Activated T-cell treated with anti-CD3 and anti-CD28 coated beads, Interleukin-2, amount 50 U/mL, for 48 hours (primary cell): ENCODE results near the gene SLC16A8.

ENCODE experiments used
- DNase-seq, 2 experiments: peaks; one replicate each; pipeline ENCODE4 v3.0.0-alpha.2; 2020

SLC16A8 gene

DNA sequence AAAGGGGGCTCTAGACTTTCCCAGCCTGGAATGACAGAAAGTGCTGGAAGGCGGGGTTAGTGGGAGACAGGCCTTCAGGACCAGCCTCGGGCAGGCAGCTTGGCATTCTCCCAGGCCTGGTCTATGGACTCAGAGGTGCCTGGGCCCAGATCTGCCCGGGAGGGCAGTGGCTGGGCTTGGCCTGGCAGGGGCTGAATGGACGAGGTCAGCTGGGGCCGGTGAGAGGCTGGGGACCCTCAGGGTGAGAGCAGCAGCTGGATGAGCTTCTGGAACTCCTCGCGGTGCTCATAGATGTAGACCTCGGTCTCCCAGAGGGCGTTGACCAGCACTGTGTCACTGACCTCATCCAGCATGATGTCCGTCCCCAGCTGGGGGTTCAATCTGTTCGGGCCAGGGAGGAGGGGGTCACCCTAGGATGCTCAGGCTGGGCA is 28.0 kb upstream of the SLC16A8 start:
- DNase-seq = no peak

DNA sequence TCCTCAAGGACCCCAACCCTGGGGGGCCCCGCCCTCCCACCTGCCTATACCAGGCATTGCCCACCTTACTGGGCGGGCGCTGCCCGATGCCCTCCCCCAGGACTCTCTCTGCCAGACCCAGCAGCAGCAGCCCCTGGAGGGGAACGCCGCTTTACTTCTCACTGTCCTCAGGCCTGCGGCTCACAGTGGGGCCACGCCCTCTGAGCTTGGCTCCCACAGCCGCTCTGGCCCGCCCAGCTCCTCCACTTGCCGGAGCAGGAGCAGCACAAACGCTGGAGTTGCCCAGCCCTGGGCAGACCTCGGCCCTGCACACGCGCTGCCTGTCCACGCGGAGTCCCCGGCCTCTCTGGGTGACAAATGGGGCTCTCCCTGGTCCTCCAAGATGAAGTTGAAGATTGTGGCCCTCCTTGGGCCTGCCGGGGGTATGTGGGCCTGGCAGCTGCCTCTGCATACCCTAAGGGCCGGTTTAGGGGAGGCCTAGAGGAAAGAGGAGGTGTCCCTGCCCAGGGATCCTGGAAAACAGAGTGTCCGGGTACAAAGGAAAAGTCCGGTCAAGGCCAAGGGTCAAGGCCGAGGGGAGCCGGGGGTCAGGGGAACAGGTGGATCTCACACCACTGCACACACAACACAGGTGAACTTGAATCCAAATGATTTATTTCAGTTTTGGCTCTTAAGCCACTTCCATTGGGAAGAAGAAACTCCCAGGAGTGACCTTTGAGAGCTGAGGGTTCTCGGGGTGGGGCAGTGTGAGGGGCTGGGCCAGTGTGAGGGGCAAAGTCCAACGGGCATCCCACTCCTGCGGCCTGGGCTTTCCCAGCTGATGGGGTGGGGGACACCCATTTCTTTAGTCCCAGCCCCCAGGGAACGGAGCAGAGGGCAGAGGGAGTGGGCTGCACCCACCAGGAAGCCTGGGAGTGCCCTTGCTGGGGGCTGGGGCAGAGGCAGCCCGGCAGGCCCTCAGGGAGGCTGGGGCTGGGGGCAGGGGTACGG is 27.2 kb upstream of the SLC16A8 start:
- no peak for DNase-seq

DNA sequence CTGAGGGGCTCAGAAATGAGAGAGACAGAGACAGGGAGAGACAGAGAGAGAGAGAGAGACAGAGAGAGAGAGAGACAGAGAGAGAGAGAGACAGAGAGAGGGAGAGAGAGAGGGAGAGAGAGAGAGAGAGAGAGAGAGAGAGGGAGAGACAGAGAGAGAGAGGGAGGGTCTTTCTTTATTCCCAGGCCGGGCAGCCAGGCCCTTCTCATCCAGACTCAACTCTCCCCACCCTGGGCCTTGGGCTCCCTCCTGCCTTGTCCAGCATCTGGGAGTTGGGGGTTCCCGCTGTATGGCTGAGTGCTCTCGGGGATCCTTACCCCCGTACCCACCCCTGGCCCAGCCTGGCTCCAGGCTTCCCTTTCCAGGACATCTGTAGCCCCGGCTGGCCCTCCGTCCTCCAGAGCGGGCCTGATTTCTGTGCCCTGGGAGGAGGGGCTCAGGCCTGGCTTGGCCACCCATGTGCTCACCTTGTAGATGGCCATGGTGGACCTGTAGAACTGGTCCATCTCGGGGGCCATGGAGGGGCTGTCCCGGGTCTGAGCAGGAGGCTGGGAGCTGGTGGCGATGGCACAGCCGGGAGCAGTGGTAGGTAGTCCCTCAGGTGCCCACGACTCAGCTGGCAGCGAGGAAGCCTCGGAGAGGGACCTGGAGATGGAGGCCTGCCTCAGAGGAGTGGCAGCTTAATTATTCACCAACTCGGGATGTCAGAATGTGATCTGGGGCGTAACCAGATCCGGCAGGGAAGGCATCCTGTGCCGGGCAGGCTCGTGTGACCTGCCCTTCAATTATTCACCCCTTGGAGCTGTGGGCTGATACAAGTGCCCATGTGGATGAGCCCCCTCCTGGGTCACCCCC is 26.3 kb upstream of the SLC16A8 start, which contains the start of gene BAIAP2L2:
Gene BAIAP2L2 (minus strand): TSS at position 677 of the 855 bp plus-strand sequence. CDS start 159 bp downstream, at position 518.
- no peak for DNase-seq

DNA sequence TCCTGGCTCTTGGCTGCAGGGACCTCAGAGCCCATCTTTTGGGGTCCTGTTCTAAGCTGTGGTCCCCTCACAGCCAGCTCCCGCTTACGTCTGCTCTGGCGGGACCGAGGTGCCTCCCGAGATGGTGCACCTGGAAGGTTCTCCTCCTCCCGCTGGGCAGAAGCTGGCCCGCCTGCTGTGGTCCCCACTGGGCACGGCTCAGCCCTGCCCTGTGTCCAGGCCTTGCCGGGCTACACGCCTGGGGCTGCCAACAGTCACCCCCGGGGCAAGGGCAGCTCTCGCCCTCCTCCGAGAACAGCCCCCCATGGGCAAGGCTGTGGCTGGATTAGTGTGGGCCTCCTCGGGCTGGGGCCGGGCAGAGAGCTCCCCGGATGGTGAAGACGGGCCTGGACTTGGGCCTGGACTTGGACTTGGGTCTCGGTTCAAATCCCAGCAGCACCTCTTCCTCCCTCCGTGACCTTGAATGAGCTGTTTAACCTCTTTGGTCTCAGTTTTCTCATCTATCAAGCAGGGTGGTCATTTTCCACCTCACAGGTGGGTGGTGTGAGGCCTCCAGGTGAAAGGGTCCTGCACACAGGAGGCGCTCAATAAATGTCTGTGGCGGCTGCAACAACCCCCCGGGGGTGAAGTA is 25.5 kb upstream of the SLC16A8 start:
- DNase-seq = peak in 1 of 2 experiments; percentile 28

DNA sequence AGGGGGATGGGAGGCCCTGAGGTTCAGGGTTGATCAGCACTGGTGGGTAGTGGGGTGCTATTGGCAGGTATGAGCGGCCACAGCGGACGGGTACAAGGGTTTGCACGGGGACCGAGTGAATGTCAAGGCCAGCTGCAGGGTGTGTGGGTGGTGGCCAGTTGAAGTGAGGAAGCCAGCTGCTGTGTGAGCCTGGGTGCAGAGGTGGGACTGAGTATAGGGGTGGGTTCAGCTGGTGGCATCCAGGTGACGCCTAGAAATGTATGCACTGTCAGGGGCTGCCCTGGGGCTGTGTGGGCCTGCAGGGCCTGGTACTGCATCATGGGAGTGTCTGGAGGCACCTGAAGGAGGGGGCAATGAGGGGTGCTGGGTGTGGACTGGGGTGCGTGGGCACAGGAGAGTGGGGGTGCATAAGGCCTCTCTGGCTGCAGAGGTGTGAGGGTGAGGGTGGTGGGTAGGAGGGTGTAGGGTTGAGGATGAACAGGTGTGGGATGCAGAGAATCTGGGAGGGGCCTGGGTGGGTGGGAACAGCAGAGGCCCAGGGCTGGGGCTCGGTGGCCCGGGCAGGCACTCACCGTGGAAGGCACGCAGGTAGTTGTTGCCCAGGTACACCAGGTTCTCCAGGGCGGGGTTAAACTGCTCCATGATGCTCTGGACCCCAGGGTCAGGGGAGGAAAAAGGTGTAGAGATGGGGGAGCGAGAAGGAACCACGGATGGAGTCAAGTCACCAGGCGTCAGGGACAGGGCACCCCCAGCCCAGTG is 24.8 kb upstream of the SLC16A8 start:
- DNase-seq = no peak

DNA sequence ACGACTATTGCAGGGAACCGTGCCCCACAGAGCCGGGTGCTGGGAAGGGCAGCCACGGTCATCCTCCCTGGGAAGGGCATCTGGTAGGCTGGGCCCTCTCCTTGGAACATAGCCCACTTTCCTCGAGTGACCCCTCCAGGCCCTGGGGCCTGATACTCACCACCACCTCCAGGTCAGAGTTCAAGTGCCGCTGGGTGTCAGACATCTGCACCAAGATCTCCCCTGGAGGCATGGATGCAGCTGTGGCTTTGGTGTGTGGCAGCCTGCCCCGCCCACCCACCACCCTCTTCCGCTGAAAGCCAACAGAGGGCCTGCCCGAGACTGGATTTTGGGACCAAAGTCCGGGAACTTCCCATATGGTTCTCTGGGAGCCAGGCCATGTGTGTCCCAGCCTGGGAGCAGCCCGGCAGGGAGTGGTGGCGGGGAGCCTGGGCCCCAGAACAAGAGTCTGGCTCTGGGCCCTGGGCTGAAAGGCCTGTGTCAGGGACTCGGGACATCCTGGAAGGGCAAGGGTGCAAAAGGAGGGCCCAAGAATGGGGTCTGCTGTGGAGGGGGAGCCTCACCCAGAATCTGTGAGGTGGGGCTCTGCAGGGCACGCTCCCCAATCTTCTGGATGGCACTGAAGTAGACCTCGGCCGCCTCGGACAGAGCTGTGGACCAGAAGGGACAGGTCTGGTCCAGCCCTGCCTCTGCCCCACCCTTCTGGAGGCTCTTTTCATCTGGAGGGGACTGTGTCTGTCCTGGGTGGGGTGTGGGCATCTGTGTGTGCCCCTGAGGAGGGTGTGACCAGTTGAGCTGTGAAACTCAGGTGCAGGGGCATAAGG is 23.9 kb upstream of the SLC16A8 start:
- no peak for DNase-seq

DNA sequence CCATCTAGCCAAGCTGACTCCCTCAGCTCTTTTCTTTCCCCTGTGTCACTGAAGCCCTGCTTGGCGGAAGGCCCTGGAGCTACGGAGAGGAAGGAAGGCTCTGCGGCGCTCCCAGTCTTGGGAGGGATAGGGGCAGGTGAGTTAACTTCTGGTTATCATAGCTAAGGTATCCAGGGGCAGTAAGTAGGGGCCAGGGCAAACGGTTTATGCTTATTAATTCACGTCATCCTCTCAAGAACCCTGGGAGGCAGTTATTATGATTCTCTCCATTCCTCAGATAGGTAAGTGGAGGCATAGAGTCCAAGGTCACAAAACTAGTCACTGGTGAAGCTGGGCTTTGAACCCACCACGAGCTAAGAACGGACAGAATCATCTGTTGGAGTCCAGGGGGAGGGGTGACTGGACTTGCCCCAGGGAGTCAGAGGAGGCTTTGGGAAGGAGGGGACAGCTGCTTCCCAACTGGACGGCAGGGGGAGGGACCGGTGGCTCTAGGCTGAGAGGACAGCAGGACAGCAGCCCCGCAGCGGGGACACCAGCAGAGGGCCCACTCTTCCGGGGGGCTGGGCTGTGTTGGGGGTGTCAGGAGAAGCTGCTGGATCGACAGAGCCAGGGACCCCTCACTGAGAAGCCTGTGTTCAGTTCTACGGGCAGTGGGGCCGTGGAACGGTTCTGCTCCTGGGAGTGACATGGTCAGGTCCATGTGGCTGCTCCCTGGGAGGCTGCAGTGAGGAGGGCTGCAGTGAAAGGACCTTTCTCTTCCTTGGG is 23.0 kb upstream of the SLC16A8 start:
- DNase-seq = no peak

DNA sequence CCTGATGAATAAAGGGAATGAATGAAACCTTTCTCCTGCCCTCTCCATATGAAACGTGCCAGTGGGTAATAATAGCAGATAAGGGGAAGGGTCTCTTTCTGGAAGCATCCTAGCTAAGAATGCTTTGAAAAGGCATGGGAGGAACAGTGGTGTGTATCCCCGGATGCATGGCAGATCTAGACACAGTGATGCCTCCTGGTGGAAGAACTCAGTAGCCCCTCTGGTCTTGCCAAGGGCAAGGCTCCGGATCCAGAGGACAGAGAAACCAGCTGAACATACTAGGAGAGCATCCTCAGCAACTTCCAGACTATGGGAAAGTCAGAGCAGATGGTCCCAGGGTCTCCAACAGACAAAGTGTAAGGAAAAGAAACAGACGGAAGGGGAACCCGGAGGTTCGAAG is 20.1 kb upstream of the SLC16A8 start:
- no peak for DNase-seq

DNA sequence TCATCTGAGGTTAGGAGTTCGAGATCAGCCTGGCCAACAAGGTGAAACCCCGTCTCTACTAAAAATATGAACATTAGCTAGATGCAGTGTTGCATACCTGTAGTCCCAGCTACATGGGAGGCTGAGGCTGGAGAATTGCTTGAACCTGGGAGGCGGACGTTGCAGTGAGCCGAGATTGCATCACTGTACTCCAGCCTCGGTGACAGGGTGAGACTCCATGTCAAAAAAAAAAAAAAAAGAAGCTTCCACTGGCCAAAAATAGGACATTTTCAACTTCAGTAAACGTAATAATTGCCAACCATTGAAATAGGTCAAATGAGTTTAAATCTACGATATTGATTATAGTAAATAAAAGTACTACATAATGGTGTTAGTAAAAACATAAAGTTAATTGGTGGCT is 19.7 kb upstream of the SLC16A8 start:
- DNase-seq = no peak

DNA sequence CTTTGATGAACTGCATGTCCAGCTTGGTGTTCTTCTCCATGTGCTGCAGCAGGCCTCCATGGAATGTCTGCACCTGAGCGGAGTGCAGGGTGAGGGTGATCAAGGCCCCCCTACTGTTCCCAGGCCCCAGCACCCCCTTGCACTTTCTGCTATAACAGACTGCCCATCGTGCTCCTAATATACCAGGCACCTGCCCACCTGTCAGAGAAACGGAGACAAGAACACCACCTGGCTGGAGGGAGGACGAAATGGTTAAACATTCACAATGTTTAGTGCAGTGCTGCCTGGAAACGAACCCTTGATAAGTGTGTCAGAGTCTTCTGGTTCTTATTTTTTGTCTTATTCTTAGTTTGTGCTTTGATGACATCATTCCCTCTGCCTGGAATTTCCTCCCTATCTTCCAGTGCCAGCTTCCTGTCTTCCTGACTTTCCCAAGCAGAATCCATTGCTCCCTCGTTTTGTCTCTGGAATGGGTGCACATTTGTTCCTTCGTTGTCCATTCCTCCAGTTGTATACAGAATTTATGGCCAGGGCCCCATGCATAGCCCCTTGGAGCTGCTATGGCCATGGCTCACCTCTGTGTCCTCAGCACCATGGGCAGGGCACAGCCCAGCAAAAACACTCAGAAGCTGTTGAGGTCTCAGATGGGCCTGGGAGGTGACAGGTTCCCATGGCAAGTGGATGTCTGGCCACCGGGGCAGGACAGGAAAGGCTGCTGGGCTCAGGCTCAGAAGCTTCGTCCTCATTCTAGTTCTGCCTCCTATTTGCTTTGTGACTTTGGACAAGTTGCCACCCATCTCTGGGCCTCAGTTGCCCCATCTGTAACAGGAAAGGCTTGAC is 14.6 kb upstream of the SLC16A8 start:
- DNase-seq = no peak

DNA sequence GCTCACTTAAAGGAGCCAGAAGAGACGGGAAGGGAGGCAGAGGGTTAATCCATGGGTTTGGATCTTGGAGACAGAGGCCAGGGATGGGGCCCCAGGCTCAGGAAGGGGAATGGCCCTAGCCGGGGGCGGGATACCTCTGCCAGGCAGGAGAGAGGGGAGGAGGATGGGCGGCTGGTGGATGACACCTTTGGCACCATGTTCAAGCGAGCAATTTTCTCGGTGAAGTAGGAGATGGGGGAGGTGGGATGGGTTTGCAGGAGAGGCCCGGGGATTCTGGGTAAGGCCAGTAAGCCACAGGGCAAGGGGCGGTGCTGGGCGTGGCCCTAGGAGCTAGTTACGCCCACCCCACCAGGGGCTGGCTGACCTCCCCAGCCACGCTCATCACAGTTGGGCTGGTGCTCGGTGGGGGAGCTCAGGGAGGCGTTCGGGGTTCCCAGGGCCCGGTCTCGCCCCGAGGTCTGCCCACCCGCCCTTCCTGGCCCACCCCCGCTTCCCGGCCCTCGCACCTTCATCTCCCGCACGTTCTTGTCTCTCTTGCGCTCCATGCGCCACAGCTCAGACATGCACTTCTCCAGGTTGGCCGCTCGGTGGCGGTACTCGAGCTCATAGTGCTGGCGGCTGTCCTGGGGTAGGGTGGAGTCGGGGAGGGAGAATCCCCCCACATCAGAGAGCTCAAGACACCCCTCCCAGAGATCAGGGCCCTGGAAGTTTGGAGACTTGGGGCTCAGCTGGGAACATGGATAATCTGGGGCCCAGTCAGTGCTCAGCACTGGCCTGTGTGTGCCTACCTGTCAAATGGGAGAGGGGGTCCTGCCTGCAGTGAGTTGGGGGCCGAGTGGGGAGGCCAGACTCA is 13.8 kb upstream of the SLC16A8 start:
- DNase-seq = no peak

DNA sequence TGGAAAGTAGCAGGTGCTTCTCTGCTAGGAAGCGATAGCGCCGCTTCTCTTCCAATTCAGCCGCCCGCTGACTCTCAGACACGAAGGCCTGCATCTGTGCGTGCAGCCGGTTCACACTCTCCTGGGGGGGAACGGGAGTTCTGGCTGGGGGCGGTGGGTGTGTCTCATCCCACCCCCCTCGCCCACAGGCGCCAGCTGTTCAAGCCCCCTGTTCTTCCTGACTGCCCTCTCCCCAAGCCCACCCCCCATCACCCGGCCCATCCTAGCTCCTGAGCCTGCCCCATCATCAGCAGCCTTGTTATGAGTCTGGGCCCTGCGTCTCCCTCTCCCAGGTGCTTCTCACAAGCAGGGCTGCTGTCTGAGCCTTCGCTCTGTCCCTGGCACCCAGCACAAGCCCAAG is 13.1 kb upstream of the SLC16A8 start:
- DNase-seq = no peak

DNA sequence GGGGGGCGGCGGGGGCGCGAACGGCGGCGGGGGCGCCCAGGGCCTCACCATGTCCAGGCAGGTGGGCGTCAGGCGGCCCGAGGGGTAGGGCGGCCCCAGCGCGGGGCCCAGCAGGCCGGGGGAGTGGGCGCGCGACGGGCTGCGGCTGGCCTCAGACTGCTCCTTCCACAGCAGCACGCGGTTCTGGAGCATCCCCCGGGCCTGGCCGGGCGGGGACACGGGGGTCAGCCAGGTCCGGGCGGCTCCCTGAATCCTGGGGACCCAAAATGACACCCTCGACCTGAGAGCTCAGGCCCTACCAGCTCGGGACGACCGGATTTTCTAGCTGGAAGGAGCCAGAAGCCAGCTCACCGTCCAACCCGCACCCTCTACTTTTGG is 5.5 kb upstream of the SLC16A8 start:
- no peak for DNase-seq

DNA sequence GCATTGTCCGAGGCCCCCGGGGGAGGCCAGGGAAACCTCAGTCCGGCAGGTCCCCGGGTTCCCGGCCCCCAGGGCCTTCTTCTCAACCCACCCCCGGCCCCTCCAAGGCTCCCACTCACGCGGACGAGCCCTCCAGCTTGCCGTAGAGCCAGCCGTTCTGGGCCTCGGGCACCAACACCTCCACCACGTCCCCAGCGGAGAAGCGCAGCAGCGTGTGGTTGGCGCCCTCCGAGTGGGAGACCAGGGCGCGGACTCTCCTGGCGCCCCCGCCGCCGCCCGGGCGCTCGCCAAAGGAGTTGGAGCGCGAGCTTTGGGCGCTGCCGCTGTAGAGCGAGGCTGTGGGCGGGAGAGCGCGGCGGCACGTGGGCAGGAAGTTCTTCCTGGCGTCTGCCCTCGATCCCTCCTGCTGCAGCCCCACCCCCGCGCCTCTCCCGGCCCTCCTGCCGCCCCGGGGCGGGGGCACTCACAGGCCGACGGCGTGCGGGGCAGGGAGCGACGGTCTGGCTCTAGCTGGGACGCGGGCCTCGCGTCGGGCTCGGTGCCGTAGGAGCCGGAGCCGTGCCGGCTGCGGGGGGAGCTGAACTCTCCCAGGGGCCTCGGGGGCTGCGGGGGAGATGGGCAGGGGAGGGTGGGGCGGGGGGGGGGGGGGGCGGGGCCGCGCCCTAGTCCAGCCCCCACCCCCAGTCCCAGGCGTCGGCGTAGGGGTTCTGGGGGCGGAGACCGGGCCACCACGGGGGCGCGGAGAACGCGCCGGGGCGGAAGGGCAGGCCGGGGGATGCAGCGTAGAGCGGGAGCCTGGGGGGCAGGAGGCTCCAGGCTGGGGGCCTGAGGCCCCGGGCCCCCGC is 4.9 kb upstream of the SLC16A8 start:
- no peak for DNase-seq

DNA sequence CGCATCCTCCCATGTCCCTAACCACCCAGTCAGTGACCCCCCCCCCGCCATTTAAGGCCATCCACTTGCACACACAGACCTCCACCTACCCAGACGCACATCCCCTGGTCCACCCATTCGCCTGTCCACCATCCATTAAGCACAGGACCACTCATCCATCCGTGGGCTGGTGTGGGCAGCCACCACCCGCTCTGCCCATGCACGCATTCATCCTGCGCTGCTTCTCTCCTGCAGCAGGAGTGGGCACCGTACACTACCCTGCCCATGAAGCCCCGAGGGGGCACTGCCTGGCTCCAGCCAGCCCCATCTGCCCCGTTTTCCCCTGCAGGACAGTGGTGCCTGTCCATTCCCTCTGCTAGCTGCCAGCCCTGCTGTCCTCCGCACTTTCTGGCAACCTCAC is 3.9 kb upstream of the SLC16A8 start:
- DNase-seq = no peak

DNA sequence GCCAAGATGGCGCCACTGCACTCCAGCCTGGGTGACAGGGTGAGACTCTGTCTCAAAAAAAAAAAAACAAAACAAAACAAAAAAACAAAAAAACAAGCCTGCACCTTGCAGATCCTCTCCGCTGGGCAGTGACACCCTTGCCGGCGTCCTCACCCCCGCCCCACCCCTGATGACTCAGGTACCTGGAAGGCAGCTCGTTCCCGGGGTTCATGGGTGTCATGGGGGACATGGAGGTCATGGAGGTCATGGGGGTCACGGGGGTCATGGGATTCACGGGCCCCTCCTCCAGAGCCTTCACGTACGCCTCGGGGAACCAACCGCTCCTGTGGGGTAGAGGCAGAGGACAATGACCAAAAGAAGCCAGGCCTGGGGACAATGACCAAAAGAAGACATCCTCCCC is 3.0 kb upstream of the SLC16A8 start:
- no peak for DNase-seq

DNA sequence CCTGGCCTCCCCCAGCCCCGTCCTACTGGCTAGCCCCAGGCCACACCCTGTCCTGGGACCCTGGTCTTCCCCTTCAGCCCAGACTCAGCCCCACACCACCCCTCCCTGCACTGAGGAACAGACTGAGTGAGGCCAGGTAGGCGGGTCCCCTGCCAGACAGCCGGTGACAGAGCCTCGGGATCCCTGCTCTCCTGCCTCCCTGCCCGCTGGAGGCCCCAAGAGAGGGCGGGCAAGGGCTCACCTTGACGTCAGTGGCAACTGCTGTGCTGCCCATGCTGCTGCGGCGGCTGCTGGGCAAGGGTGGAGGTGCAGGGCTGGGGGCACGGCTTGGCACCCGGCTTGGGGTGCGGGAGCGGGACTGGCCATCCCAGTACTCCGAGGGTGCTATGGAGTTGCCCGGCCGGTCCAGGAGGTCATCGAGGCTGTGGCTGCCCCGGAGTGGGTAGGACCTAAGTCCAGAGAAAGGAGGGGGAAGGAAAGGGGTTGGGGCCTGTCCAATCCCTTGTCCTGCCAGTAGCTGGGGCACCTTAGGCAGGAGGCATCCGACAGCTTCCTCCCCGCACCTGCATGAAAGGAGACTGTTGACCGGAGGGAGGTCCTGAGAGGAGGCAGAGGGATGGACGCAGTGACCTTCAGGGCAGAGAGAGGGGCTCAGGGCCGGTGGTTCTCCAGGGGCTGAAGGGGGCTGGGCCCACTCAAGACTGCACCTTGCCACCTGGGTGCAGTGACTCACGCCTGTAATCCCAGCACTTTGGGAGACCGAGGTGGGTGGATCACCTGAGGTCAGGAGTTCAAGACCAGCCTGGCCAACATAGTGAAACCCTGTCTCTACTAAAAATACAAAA is 2.2 kb upstream of the SLC16A8 start:
- no peak for DNase-seq
